ENCODE data around the gene MYL4.
"Not testable (repeated sequence)": the region's sequence is repeated elsewhere in the genome, so short reads cannot be mapped to it uniquely, and the experiment has no call there.

MYL4 gene

DNA sequence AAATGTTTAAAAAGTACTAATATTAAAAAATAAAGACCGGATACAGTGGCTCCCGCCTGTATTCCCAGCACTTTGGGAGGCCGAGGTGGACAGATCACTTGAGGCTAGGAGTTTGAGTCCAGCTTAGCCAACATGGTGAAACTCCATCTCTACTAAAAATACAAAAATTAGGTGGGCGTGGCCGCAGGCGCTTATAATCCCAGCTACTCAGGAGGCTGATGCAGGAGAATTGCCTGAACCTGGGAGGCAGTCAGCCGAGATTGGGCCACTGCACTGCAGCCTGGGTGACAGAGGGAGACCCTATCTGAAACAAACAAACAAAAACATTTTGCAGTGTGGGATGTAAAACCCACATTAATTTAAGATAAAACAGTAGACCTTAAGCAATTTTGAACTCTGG is 31.9 kb upstream of the MYL4 start:
- H3K27me3 ChIP-seq (ENCODE audit: control insufficient read depth, insufficient read depth, low read length, poor library complexity, severe bottlenecking), result no peaks in the 10 kb centered on the region
- peaks cover 10% of the 10 kb centered on the region for H3K36me3 ChIP-seq (ENCODE audit: control insufficient read depth, insufficient read depth, low read length)
- H3K4me3 ChIP-seq (ENCODE audit: insufficient read depth, low read depth, low read length), result no peak overlapping the region
- 92 to 96% methylated on average over 7 of the region's 7 CpGs for WGBS, 2 experiments
- no peaks in the 10 kb centered on the region for H3K4me1 ChIP-seq (ENCODE audit: control insufficient read depth, insufficient read depth, low read length)
- no peak overlapping the region for H3K27ac ChIP-seq (ENCODE audit: insufficient read depth, low read depth, low read length, poor library complexity, severe bottlenecking)
- H3K9me3 ChIP-seq (ENCODE audit: control insufficient read depth, low read length), result no peaks in the 10 kb centered on the region

DNA sequence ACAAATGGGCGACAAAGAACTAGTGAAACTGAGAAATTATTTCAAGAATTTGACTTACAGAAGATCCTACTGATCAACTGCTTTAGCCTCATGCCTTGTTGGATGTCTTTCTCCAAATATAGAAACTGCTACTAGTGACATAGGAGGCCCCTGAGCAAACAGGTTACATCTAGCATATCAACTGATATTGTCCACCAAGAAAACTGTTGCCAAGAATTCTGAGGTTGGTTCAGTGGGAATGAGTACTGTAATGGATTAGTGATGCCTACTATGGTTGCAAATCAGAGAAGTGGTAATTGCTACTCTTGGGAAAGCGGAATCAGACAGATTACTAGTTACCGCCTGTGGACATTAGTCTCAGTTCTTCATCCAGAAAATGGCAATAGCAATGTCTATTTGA is 30.0 kb upstream of the MYL4 start:
- 94 to 97% methylated on average over 2 to 3 of the region's 3 CpGs for WGBS, 2 experiments
- Histone ChIP-seq H3K4me3 (ENCODE audit: insufficient read depth, low read depth, low read length) (no peak overlapping the region), H3K36me3 (ENCODE audit: control insufficient read depth, insufficient read depth, low read length) (peaks cover 10% of the 10 kb centered on the region), H3K9me3 (ENCODE audit: control insufficient read depth, low read length) (no peaks in the 10 kb centered on the region), H3K27ac (ENCODE audit: insufficient read depth, low read depth, low read length, poor library complexity, severe bottlenecking) (no peak overlapping the region), H3K27me3 (ENCODE audit: control insufficient read depth, insufficient read depth, low read length, poor library complexity, severe bottlenecking) (no peaks in the 10 kb centered on the region), H3K4me1 (ENCODE audit: control insufficient read depth, insufficient read depth, low read length) (no peaks in the 10 kb centered on the region)

DNA sequence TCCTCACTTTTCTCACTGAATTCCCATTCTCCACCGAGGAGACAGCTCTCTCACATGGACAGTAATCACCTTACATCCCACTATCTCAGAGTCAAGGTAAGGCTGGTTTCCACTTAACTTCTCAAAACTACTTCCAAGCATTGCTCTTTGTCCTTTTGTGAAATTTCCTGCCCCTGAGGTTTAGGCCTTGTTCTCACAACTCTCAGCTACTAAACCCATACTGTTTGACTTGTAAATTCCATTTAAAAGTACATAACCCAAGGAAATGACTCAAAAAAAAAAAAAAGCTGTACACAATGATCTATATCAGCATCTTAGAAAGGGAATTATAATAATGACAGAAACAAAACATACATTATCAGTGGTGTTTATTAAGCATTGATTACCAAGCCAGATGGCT is 28.8 kb upstream of the MYL4 start:
- Histone ChIP-seq H3K4me1 (ENCODE audit: control insufficient read depth, insufficient read depth, low read length) (no peaks in the 10 kb centered on the region), H3K4me3 (ENCODE audit: insufficient read depth, low read depth, low read length) (no peak overlapping the region), H3K27ac (ENCODE audit: insufficient read depth, low read depth, low read length, poor library complexity, severe bottlenecking) (no peak overlapping the region), H3K9me3 (ENCODE audit: control insufficient read depth, low read length) (no peaks in the 10 kb centered on the region), H3K36me3 (ENCODE audit: control insufficient read depth, insufficient read depth, low read length) (peaks cover 6% of the 10 kb centered on the region), H3K27me3 (ENCODE audit: control insufficient read depth, insufficient read depth, low read length, poor library complexity, severe bottlenecking) (no peaks in the 10 kb centered on the region)
- 99 to 100% methylated on average over 1 of the region's 1 CpG for WGBS, 2 experiments

DNA sequence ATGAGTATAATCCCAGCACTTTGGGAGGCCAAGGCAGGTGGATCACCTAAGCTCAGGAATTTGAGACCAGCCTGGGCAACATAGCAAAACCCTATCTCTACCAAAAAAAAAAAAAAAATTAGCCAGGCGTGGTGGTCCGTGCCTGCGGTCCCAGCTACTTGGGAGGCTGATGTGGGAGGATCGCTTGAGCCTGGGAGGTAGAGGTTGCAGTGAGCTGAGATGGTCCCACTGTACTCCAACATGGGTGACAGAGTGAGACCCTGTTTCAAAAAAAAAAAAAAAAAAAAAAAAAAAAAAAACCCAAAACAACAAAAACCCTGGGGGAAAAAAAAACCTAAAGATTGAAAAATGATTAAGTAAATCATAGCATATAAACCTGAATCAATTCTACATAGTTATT is 28.2 kb upstream of the MYL4 start:
- WGBS, 2 experiments, result 90 to 100% methylated on average over 4 of the region's 4 CpGs
- not testable (repeated sequence) for H3K4me3 ChIP-seq (ENCODE audit: insufficient read depth, low read depth, low read length); H3K27ac ChIP-seq (ENCODE audit: insufficient read depth, low read depth, low read length, poor library complexity, severe bottlenecking); H3K27me3 ChIP-seq (ENCODE audit: control insufficient read depth, insufficient read depth, low read length, poor library complexity, severe bottlenecking); H3K9me3 ChIP-seq (ENCODE audit: control insufficient read depth, low read length); H3K4me1 ChIP-seq (ENCODE audit: control insufficient read depth, insufficient read depth, low read length); H3K36me3 ChIP-seq (ENCODE audit: control insufficient read depth, insufficient read depth, low read length)

DNA sequence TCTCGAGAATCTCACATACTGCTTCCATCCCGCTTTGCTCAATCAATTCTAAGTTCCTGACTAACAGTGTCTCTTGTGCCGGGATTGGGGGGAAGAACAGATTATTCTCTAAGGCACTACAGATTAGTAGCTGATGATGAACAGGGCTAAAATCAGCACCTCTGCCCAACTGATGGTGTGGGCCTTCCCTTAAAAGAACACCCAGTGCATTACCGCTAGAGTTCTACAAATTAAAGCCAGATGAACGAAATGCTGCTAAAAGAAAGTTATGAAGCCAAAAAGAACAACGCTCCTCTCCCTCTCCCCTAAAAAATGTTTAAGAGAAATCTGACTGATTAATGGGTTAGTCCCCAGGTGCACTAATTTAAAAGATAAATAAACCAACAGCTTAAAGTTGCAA is 24.5 kb upstream of the MYL4 start:
- 92 to 95% methylated on average over 5 to 6 of the region's 6 CpGs for WGBS, 2 experiments
- Histone ChIP-seq H3K27me3 (ENCODE audit: control insufficient read depth, insufficient read depth, low read length, poor library complexity, severe bottlenecking) (no peaks in the 10 kb centered on the region), H3K27ac (ENCODE audit: insufficient read depth, low read depth, low read length, poor library complexity, severe bottlenecking) (no peak overlapping the region), H3K4me1 (ENCODE audit: control insufficient read depth, insufficient read depth, low read length) (no peaks in the 10 kb centered on the region), H3K9me3 (ENCODE audit: control insufficient read depth, low read length) (no peaks in the 10 kb centered on the region), H3K4me3 (ENCODE audit: insufficient read depth, low read depth, low read length) (no peak overlapping the region), H3K36me3 (ENCODE audit: control insufficient read depth, insufficient read depth, low read length) (no peaks in the 10 kb centered on the region)

DNA sequence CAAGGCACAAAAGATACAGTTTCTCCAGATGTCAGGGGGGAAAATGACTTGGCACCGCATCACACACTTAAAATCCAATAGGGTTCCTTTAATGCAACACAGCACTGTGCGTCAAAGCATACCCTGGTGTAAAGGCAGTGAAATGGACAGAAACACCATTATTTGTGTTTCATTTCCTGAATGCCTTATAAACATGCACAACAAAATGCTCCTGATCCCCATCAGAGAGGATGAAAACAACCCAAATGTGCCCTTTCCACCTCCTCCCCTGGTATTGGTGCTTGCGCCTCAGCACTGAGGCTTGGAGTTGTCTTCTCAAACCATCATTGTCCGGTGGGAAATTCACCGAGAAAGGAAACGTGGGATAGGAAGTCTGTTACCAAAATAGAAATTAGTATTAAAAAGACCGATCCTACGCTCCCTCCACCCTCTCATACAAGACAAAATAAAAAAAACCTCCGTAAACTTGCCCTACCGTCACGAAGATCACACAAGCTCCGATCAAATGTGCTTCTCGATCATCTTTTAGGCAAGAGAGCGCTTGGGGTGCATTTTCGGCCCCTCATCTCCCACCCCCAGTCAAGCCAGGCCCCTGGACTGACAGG is 20.8 kb upstream of the MYL4 start:
- no peaks in the 10 kb centered on the region for H3K27me3 ChIP-seq (ENCODE audit: control insufficient read depth, insufficient read depth, low read length, poor library complexity, severe bottlenecking)
- H3K4me3 ChIP-seq (ENCODE audit: insufficient read depth, low read depth, low read length), result peak overlapping the region; percentile 69
- no peaks in the 10 kb centered on the region for H3K4me1 ChIP-seq (ENCODE audit: control insufficient read depth, insufficient read depth, low read length)
- peak overlapping the region; percentile 59 for H3K27ac ChIP-seq (ENCODE audit: insufficient read depth, low read depth, low read length, poor library complexity, severe bottlenecking)
- no peaks in the 10 kb centered on the region for H3K36me3 ChIP-seq (ENCODE audit: control insufficient read depth, insufficient read depth, low read length)
- 5 to 7% methylated on average over 12 to 15 of the region's 15 CpGs for WGBS, 2 experiments
- no peaks in the 10 kb centered on the region for H3K9me3 ChIP-seq (ENCODE audit: control insufficient read depth, low read length)

DNA sequence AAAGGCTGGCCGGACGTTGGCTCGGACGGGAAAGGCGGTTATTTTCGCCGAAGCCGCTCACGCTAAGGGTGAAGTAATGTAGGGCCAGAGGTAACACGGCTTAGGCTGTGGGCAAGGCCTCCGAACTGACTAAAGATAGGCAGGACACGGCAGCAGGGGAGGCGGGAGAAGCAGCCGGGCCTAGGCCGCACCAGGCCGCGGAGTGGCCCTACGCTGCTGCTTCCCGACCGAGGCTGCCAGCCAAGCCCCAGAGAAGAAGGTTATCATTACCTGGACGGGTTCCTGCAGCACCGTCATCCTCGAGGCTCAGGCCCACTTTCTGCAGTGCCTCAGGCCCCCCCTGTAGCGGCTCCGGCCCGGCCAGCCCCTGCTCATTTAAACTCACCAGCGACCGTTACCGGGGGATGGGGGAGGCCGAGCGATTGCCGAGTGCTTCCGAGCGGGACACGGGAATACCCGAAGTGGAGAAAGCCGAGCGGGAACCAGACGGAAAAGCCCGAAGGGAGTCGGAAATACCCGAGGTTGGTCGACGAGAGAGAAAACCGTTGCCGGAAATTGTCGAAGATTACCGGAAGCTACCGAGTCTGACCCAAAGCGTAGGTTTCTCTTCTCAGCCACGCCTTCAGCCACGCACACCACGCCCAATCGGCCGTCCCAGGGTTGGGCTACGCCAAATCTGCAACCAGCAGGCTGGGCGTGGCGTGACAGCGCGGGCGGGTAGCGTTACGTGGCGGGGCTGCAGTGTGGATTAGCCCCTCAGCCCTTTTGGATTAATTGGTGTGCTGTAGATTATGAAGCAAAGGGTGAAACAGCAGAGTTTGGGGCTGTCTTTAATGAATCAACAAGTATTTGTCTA is 20.0 kb upstream of the MYL4 start, which contains the start of gene CDC27:
CDC27 (minus strand) TSS at position 420 of the 856 bp plus-strand sequence; CDS start at position 297, 123 bp downstream.
- Histone ChIP-seq H3K36me3 (ENCODE audit: control insufficient read depth, insufficient read depth, low read length) (no peaks in the 10 kb centered on the region), H3K4me1 (ENCODE audit: control insufficient read depth, insufficient read depth, low read length) (no peaks in the 10 kb centered on the region), H3K9me3 (ENCODE audit: control insufficient read depth, low read length) (no peaks in the 10 kb centered on the region), H3K27me3 (ENCODE audit: control insufficient read depth, insufficient read depth, low read length, poor library complexity, severe bottlenecking) (no peaks in the 10 kb centered on the region), H3K27ac (ENCODE audit: insufficient read depth, low read depth, low read length, poor library complexity, severe bottlenecking) (peak within 1 kb of the TSS; percentile 59), H3K4me3 (ENCODE audit: insufficient read depth, low read depth, low read length) (peak within 1 kb of the TSS; percentile 69)
- WGBS, 2 experiments, result 0% methylated on average over 64 of the region's 64 CpGs

DNA sequence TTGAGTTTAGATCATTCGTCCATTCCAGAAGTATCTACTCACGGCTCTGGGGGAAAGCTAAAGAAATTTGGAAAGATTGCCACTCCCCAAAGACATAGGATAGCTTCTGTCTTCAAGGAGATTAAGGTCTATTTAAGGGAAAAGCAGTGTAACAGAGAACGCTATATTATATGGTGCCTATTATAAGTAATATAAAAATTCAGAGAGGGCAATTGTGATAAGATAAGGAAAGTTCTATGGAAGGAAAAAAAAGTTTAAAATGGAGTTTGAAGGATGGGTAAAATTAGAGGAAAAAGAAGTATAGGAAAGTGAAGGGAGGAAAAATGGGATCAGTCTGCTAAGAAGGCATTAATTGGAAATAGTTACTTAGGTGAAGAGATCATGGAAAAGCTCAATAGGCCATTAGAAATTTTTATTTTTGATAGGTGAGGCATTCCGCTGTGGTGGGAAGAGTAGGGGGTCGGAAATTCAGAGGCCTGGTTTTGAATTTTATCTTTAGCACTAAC is 19.4 kb upstream of the MYL4 start:
- WGBS, 2 experiments, result 65 to 77% methylated on average over 4 to 5 of the region's 5 CpGs

DNA sequence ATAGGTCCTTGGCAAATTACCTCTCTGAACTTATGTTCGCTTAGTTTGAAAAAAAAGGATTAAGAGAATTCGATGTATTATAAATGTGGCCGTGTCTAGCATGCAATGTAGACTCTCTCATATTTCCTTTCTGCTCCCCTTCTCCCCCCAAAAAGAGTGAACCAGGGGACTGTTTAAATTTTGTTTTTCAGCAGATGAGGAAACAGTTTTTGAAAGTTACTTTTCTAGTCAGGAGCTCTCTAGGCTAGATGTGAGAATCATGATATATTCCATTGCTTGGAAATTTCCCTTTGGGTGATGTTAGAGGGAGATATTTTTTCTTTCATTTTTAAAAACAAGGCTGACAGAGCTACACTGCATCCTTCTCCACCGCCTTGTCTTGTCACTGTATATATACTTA is 18.9 kb upstream of the MYL4 start:
- 99 to 100% methylated on average over 2 to 4 of the region's 4 CpGs for WGBS, 2 experiments
- no peaks in the 10 kb centered on the region for H3K4me1 ChIP-seq (ENCODE audit: control insufficient read depth, insufficient read depth, low read length)
- H3K36me3 ChIP-seq (ENCODE audit: control insufficient read depth, insufficient read depth, low read length), result no peaks in the 10 kb centered on the region
- H3K27me3 ChIP-seq (ENCODE audit: control insufficient read depth, insufficient read depth, low read length, poor library complexity, severe bottlenecking), result no peaks in the 10 kb centered on the region
- H3K27ac ChIP-seq (ENCODE audit: insufficient read depth, low read depth, low read length, poor library complexity, severe bottlenecking), result no peak overlapping the region
- H3K4me3 ChIP-seq (ENCODE audit: insufficient read depth, low read depth, low read length), result no peak overlapping the region
- H3K9me3 ChIP-seq (ENCODE audit: control insufficient read depth, low read length), result no peaks in the 10 kb centered on the region

More for the DNA sequence above, 19.4 kb upstream of the MYL4 start:
- Histone ChIP-seq H3K27me3 (ENCODE audit: control insufficient read depth, insufficient read depth, low read length, poor library complexity, severe bottlenecking) (no peaks in the 10 kb centered on the region), H3K4me3 (ENCODE audit: insufficient read depth, low read depth, low read length) (peak overlapping the region; percentile 37), H3K36me3 (ENCODE audit: control insufficient read depth, insufficient read depth, low read length) (no peaks in the 10 kb centered on the region), H3K9me3 (ENCODE audit: control insufficient read depth, low read length) (no peaks in the 10 kb centered on the region), H3K27ac (ENCODE audit: insufficient read depth, low read depth, low read length, poor library complexity, severe bottlenecking) (no peak overlapping the region), H3K4me1 (ENCODE audit: control insufficient read depth, insufficient read depth, low read length) (no peaks in the 10 kb centered on the region)

DNA sequence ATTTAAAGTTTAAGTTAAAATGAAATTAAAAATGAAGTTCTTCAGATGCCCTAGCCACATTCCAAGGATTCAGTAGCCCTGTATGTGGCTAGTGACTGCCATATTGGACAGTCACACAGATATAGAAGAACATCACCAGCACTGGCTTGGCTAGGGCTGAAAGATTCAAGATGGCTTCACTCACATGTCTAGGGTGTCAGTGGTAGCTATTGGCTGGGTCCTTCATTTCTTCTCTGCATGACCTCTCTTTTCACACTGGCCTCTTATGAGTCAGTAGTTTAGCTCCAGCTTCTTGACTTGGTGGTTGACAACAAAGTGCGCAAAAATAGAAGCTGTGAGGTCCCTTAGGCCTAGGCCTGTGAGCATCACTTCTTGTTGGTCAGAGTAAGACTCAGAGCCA is 18.4 kb upstream of the MYL4 start:
- Histone ChIP-seq H3K27ac (ENCODE audit: insufficient read depth, low read depth, low read length, poor library complexity, severe bottlenecking) (no peak overlapping the region), H3K4me3 (ENCODE audit: insufficient read depth, low read depth, low read length) (no peak overlapping the region), H3K4me1 (ENCODE audit: control insufficient read depth, insufficient read depth, low read length) (no peaks in the 10 kb centered on the region), H3K36me3 (ENCODE audit: control insufficient read depth, insufficient read depth, low read length) (no peaks in the 10 kb centered on the region), H3K27me3 (ENCODE audit: control insufficient read depth, insufficient read depth, low read length, poor library complexity, severe bottlenecking) (no peaks in the 10 kb centered on the region), H3K9me3 (ENCODE audit: control insufficient read depth, low read length) (no peaks in the 10 kb centered on the region)
- 93 to 100% methylated on average over 1 of the region's 1 CpG for WGBS, 2 experiments

All from ectodermal cell (in vitro differentiated cells).